Vagina (tissue), 2 donors: Measurements from ENCODE around the gene DNAJC7.

Experiments
- CTCF ChIP-seq, 3 experiments: fragments of 450-650 bp in 2 of 3; fragments of 200-600 bp in 1 of 3; sonication (generic) in 1 of 3; IDR thresholded peaks; one replicate each; pipeline ENCODE4 v1.5.1; 2017 to 2019; ENCODE audit warnings: antibody characterized with exemption in 3 of 3, mild to moderate bottlenecking in 2 of 3, moderate library complexity in 2 of 3
- POLR2A ChIP-seq, 2 donors: fragments of 450-650 bp; IDR thresholded peaks; one replicate each; pipeline ENCODE4 v1.6.1; 2017; ENCODE audit warnings: antibody characterized with exemption in 2 of 2, mild to moderate bottlenecking in 2 of 2, moderate library complexity in 2 of 2
- POLR2AphosphoS5 ChIP-seq, 2 donors: sonication (generic); formaldehyde crosslinking; IDR thresholded peaks; one replicate each; pipeline ENCODE4 v1.9.0; 2017; ENCODE audit warnings: antibody characterized with exemption in 2 of 2, mild to moderate bottlenecking in 2 of 2, low read depth in 1 of 2; ENCODE audit not compliant: insufficient read depth in 1 of 2

- TF ChIP-seq CTCF (IDR thresholded peaks at IDR 0.05) (no peak), POLR2A (IDR thresholded peaks at IDR 0.05) (no peak), POLR2AphosphoS5 (IDR thresholded peaks at IDR 0.05; ENCODE audit: insufficient read depth in 1 of 2, low read depth in 1 of 2) (no peak)
Observed at GRCh38 chr17:41944943-41945342, 72.3 kb downstream of the DNAJC7 start.
